HUDEP-2 (cell line): ENCODE results near the gene B4GALNT2.
"Not testable (repeated sequence)": the region's sequence is repeated elsewhere in the genome, so short reads cannot be mapped to it uniquely, and the experiment has no call there.

Experiments
- DNase-seq, 76 experiments: peaks; one replicate each; lab custom pipeline; 2025; ENCODE audit not compliant: unreplicated experiment in 76 of 76; lab: John Stamatoyannopoulos, UW

The B4GALNT2 gene

DNA sequence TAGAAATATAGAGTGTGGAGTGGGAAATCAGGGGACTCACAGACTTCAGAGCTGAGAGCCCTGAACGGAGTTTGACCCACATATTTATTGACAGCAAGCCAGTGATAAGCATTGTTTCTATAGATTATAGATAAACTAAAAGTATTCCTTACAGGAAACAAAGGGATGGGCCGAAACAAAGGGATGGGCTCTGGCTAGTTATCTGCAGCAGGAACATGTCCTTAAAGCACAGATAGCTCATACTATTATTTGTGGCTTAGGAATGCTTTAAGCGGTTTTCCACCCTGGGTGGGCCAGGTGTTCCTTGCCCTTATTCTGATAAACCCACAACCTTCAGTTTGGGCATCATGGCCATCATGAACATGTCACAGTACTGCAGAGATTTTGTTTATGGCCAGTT lies 38.1 kb downstream of the B4GALNT2 start:
- not testable (repeated sequence) for DNase-seq

DNA sequence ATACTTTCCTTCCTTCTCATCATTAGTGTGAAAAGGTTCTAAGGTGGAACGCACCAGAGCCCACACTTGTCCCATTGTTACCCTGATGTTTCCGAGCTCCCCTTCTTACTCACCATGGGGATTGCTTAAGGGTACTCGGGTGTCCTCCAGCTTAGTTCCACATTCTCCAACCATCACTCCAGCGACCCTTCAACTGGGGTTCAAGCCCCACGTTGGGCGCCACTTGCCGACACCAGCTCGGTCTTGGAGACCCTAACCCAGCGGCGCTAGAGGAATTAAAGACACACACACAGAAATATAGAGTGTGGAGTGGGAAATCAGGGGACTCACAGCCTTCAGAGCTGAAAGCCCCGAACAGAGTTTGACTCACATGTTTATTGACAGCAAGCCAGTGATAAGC lies 43.4 kb downstream of the B4GALNT2 start:
- DNase-seq, result not testable (repeated sequence)

DNA sequence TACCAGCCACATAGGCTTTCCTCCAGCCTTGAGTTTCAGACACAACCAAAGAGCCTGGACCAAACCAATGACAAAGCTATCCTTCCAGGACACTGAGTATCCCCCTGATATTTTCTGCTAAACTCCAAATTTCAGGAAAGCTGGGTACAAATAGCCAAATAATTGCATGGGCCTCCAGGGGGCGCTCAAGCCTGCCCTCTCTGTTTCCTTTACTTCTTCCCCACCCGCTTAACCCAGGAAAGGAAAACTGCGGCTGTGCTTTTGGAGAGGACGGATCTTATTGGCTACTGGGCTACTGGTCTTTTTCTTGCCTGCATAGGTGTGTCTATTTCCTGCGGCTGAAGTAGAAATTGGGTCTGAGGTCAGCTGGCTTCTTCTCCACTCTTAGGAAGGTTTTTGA lies 47.7 kb downstream of the B4GALNT2 start:
- DNase-seq, result peak in 50 of 76 experiments; percentile 4 to 67 (median 26)

DNA sequence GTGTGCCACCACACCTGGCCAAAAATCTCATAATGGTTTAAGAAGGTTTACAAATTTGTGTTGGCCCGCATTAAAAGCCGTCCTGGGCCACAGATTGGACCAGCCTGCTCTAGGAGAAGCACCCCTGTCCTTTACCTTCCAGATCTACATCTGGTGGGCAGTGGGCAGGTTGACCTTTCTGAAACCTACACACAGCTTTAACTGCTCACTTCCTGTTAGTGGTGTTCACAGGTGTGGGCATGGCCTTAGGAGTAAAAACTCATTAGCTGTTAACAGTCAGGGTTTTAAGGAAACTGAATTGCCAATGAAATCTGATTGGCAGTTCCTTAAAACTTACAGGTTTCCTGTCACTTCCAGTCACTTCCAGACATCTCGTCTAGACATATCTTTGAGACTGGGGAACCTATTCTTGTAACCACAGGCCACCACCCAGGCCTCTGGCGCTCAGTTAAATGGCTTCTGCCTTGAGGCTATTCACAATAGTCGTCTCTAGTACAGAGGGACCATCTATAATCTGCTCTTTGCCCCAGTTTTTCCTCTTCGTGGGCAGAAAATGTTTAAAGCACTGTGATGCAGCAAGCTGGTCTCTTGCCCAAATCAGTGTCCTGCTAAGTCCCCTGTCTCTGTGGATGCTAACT lies 48.5 kb downstream of the B4GALNT2 start:
- no peak for DNase-seq

DNA sequence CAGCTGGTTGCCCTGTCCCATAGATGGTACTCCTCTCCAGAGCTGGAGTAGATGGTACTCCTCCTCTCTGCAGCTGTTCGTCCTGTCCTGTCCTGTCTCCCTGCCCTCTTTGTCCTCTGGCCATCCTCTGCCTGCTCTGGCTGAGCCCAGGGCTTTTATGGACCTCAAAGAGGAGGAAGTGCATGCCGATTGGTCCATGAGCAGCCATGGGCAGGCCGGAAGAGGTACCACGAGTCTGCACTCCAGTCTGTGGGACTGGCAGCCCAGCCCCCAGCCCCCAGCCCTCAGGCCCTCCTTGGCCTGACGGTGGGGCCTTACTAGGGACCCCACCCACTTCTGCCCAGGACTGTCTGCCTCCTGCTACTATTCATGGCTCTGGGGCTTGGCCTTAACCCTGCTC lies 50.8 kb downstream of the B4GALNT2 start:
- no peak for DNase-seq

DNA sequence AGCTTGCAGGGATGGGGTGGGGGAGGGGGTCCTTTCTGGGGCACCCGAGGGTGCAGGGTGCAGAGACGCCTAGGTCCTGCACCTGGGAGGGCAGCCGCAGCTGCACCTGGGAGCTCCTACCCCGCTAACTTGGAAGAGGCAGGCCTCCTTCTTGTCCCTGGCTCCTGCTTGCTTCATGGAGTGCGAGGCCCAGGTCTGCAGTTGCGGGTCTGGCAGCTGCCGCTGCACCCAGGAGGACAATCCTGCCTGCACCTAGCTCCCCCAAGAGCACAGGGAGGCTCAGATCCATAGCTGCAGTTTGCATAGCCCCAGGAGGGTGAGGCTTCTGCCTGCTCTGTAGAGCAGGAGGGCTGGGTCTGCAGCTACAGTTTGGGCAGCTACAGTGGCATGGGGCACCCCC lies 51.2 kb downstream of the B4GALNT2 start:
- no peak for DNase-seq

DNA sequence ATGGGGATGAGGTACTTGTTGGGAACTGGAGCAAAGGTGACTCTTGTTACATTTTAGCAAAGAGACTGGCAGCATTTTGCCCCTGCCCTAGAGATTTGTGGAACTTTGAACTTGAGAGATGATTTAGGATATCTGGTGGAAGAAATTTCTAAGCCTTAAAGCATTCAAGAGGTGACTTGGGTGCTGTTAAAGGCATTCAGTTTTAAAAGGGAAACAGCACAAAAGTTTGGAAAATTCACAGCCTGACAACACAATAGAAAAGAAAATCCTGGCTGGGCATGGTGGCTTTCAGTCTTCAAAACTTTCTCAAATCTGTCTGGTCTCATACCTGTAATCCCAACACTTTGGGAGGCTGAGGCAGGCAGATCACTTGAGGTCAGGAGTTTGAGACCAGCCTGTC lies 52.0 kb downstream of the B4GALNT2 start:
- DNase-seq, result not testable (repeated sequence)

DNA sequence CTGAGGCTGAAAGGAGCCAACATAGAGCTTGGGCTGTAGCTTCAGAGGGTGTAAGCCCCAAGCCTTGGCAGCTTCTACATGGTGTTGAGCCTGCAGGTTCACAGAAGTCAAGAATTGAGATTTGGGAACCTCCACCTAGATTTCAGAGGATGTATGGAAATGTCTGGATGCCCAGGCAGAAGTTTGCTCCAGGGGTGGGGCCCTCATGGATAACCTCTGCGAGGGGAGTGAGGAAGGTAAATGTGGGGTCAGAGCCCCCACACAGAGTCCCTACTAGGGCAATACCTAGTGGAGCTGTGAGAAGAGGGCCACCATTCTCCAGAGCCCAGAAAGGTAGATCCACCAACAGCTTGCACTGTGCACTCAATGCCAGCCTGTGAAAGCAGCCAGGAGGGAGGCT lies 52.8 kb downstream of the B4GALNT2 start:
- DNase-seq, result not testable (repeated sequence)

DNA sequence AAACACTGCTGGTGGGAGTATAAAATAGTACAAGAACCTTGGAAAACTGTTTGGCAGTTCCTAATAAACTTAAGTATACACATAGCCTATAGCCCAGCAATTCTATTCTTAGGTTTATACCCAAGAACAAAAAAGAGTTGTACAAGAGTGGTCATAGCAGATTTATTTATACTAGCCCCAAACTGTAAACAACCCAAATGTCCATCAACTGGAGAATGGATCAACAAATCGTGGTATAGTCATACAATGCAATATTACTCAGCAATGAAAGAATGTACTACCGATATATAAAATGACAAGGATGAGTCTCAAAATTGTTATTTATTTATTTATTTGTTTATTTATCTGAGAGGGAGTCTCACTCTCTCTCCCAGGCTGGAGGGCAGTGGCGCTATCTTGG lies 54.7 kb downstream of the B4GALNT2 start:
- no peak for DNase-seq

DNA sequence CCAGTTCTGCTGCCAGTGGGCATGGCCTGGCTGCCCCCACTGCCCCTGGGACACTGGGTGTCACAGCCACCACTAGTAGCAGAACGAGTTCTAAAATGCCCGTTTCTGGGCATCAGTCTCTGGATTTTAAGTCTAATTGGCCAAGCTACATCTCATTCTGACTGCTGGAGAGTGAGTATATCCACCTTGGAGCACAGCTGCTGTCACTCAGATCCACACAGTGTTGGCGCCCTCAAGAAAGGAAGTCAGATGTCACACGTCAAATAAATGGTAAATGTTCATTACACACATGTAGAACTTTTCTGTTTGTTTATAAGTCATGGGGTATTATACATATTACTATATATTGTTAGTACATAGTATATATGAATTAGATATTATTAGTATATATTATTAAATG lies 58.4 kb downstream of the B4GALNT2 start:
- no peak for DNase-seq

DNA sequence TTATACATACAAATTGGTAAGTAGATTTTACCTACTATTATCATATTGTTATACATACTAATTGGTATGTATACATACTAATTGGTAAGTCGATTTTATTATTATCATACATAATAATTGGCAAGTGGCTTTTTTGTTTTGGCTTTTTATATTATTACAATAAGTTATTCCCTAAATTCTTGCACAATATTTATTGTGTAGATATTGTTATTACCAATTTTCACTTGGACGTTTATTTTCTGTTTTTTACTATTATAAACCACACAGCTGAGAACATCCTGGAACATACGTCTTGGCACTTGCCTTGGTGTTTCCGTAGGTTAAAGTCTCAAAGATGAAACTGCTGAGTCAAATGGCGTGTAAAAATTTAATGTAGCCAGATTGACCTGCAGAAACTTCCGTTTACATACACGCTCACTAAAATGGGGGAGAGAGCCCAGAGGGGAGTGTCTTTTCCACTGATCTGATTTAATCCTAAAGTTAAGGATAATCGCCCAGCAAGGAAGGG lies 58.9 kb downstream of the B4GALNT2 start:
- DNase-seq, result peak in 3 of 76 experiments; percentile 40 to 61 (median 54)

DNA sequence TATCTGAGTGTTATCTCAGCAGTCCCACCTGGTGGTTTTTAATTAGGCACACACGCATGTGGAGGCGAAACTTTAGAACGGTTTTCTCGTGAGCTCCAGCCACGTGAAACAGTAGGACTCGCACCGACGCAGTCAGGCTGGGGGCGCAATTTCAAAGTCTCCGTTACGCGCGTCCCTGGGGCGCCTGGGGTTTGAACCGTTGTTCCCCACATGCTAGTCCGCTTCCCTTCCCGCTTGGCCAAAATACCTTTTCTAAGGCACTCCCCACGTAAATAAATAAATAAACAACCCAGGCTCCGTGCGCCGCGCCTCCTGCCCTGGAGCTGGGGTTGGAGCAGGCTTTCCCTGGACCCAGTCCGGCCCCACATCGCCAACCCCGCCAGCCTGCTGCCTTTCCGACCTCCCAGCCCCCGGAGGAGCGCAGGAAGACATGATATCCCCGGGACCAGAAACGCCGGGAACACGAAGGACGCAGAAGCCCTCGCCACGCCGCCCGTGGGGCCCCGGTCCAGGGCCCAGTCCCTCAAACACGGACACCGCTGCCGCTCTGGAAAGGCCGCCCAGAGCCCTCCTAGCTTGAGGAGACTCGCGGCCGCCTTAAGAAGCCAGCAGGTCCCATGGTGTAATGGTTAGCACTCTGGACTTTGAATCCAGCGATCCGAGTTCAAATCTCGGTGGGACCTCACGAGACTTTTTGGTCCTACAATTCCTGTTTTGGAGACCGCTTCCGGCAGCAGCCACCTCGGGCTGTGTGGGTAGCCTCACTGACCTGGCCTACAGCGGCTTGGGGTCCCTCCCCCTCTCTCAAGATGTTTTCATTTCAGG lies 59.6 kb downstream of the B4GALNT2 start:
- DNase-seq, result peak in 75 of 76 experiments; percentile 68 to 97 (median 93)

DNA sequence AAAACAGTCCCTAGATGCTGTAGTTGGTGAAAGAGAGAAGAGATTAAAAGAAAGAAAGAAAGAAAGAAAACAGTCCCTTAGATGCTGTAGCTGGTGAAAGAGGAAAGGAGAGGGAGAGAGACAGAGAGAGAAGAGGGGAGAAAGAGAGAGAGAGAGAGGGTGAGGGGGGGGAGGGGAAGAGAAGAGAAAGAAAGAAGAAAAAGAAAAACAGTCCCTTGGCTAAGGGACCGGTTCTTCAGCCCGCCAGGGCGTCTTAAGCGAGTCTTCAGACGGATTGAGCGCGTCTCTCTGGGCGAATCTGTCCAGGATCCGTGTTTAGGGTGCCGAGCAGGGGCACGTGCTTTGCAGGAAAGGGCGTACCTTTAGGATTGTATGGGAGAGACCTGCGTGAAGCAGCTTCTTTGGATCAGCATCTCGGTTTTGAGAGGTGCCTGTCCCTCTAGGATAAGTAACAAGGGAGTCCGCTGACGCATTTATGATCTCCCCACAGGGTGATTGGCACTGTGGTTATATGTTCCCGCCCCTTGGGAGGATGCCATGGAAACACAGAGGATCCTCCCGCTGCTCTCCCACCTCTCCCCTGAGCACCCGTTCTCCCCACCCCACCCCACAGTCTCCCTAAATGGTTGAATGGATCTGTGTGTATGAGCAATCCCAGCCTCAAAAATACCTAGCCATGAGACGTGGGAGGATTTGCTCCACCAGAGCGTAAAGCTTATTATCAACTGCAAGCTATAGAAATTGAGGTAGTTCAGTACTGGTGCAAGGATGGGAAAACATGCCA lies 61.1 kb downstream of the B4GALNT2 start:
- DNase-seq, result peak in 66 of 76 experiments; percentile 5 to 76 (median 47)

DNA sequence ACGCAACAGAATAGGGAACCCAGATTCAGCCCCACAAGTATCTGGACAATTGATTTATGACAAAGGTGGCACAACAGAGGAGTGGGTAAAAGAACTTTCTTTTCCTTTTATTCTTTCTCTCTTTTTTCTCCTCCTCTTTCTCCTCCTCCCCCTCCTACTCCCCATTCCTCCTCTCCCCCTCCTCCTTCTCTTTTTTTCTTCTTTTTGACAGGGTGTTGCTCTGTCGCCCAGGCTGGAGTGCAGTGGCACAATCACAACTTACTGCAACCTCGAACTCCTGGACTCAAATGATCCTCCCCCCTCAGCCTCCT lies 61.7 kb downstream of the B4GALNT2 start:
- DNase-seq, result no peak

DNA sequence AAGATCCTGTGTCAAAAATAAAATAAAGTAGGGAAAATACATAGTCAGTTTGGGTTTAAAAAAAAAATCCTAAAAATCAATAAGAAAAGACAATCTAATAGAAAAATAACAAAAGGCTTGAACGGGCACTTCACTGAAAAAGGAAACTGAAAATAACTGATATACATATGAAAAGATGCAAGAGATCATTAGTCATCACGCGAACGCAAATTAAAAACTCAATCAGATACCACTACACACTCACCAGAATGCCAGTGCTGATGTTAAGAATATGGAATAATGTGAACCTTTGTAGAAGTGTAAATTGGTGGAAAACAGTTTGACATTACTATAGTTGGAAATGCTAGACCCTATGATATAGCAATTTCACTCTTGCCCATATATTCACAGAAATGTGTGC lies 63.2 kb downstream of the B4GALNT2 start:
- DNase-seq, result no peak

DNA sequence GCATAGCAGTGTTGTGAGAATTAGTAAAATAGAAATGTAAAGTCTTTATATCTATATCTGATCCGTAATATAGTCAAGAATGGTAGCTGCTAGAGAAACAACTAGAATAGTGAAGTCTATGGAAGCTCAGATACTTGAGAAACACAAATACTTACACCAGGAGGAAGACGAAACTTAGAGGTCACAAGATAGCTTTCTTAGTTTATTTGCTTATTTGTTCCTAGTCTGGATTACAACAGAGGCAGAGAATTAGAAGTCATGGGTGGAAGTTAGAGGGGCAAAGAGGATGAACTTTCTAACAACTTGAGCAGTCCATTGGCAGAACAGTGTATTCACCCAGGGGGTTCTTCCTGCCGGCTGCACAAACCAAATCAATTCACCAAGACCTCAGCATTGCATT lies 64.0 kb downstream of the B4GALNT2 start:
- DNase-seq, result no peak

DNA sequence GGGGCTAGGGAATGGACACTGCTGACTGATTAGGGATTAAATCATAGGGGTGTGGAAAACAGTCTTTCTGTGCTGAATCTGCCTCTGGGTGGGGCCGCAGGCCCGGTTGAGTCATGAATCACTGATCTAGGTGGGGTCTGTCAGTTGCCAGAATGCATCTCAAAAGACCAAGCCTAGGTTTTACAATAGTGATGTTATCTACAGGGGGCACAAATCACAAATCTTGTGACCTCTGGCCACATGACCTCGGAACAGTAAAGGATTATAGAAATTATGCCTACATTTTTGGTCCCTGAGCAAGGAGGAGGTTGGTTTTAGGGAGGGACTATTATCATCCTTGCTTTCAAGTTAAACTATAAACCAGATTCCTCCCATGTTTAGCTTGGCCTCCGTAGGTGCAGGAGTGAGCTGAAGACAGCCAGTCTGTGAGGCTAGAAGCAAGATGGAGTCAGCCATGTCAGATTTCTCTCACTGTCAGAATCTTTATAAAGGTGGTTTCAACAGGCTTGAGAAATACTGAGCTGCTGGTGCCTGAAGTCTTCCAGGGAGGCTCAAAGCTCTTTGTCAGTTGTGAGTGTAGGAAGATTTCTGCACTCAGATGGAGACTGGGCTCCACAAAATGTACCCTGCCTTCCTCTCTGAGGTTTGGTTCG lies 64.9 kb downstream of the B4GALNT2 start:
- peak in 6 of 76 experiments; percentile 5 to 36 (median 14) for DNase-seq

DNA sequence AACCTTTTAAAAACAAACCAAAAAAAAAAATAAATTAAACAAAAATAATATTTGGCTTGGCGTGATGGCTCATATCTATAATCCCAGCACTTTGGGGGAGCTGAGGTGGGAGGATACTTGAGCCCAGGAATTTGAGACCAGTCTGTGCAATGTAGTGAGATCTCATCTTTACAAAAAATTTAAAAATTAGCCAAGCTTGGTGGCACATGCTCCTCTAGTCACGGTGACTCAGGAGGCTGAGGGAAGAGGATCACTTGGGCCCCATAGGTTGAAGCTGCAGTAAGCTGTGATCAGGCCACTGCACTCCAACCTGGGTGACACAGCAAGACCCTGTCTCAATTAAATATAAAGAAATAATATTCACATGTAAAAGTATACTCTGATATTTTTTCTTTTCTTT lies 65.6 kb downstream of the B4GALNT2 start:
- no peak for DNase-seq

DNA sequence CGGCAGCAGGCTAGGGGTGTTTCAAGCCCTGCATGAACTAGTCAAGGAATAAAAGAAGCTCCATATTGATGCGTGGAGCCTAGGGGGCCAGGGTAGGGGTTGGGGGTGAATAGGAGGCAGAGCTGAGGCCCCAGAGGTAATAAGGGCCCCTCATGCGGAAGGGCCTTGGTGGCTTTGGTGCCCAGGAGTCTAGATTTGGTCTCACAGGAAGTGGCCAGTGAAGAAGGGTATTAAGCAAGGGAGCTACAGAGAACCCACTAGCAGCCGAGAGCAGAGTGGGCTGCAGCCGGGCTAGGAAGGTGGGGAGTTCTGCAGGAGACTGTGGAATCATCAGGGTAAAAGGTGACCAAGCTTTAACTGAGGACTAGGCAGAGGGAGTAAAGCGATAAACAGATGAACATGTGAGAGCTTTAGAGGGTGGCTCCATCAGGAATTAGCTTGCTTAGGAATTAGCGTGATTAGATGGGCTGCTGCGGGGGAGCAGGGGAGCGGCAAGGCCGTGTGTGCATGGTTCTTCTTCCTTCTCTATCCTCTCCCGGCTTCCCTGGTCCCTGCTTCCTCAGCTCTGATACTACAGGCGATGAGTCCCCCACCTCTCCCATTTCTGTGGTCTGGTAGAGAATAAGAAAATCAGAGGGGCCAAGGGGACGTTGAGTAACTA lies 68.0 kb downstream of the B4GALNT2 start:
- DNase-seq, result no peak

DNA sequence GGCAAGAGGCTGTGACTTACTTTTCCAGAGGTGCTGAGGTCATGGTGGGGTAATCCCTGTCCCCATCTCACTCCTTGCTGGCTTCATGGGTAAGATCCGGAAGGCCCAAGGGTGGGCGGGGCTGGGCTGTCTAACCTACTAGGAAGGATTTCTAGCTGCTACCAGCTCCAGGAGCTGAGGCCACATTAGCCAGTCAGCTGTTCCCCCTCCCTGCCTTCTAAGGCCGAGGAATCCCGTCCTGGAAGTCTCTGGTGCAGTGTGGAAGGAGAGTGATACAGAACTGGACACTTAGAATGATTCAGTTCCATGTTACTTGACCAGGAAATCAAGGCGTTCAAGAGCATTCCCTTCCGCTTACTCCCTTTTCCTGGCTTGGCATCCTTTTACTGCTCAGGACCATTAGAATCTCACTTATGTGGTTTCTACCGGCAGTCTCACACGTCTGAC lies 68.9 kb downstream of the B4GALNT2 start:
- DNase-seq, result no peak
